ACC112 (cell line): ENCODE results near the gene EPHA3.

Experiments
- H2AFZ ChIP-seq: fragments of 200-600 bp; sonication (generic); one replicate; pipeline ENCODE4 v1.6.0; 2017; ENCODE audit warnings: antibody characterized with exemption, low read length; ENCODE audit not compliant: unreplicated experiment
- H3K27ac ChIP-seq: fragments of 200-600 bp; sonication (generic); 2 replicates; pipeline ENCODE4 v1.5.1; 2014; ENCODE audit warnings: low read depth, mild to moderate bottlenecking, antibody characterized with exemption, low read length, moderate library complexity
- H3K27me3 ChIP-seq: fragments of 200-600 bp; sonication (generic); 2 replicates; pipeline ENCODE4 v1.6.1; 2014; ENCODE audit warnings: mild to moderate bottlenecking, antibody characterized with exemption, low read length, moderate library complexity, mixed read lengths; ENCODE audit not compliant: insufficient read depth
- H3K36me3 ChIP-seq: fragments of 200-600 bp; sonication (generic); 2 replicates; pipeline ENCODE4 v1.6.1; 2016; ENCODE audit warnings: mild to moderate bottlenecking, antibody characterized with exemption, low read length, moderate library complexity, mixed read lengths; ENCODE audit not compliant: insufficient read depth
- H3K4me1 ChIP-seq: fragments of 200-600 bp; sonication (generic); one replicate; pipeline ENCODE4 v1.6.1; 2016; ENCODE audit warnings: low read length, mixed read lengths; ENCODE audit not compliant: insufficient read depth, unreplicated experiment, control insufficient read depth
- H3K4me3 ChIP-seq: fragments of 200-600 bp; sonication (generic); 2 replicates; pipeline ENCODE4 v1.5.1; 2014; ENCODE audit warnings: mild to moderate bottlenecking, low read depth, low read length
- H3K79me2 ChIP-seq: fragments of 200-600 bp; sonication (generic); one replicate; pipeline ENCODE4 v1.6.0; 2016; ENCODE audit warnings: low read length; ENCODE audit not compliant: control insufficient read depth, unreplicated experiment, insufficient read depth

Gene EPHA3

GRCh38 chr3:89179355-89180001, 72.1 kb downstream of the EPHA3 start:
- Histone ChIP-seq H3K4me1 (peaks cover 19% of the 10 kb centered on the region), H3K4me3 (peak overlapping the region; percentile 54), H3K79me2 (no peaks in the 10 kb centered on the region), H3K36me3 (no peaks in the 10 kb centered on the region), H2AFZ (no peak overlapping the region), H3K27me3 (no peaks in the 10 kb centered on the region), H3K27ac (peak overlapping the region; percentile 43; the same call in 1 of the 2 replicates)

GRCh38 chr3:89180334-89180733, 72.9 kb downstream of the EPHA3 start:
- no peaks in the 10 kb centered on the region for H3K79me2 ChIP-seq
- no peaks in the 10 kb centered on the region for H3K27me3 ChIP-seq
- H3K4me1 ChIP-seq = peaks cover 19% of the 10 kb centered on the region
- no peak overlapping the region for H3K27ac ChIP-seq
- H3K36me3 ChIP-seq = no peaks in the 10 kb centered on the region
- peak overlapping the region; percentile 54 for H3K4me3 ChIP-seq
- no peak overlapping the region for H2AFZ ChIP-seq

- H3K4me1 ChIP-seq = peaks cover 19% of the 10 kb centered on the region
- H3K27me3 ChIP-seq = no peaks in the 10 kb centered on the region
- H3K79me2 ChIP-seq = no peaks in the 10 kb centered on the region
- H3K36me3 ChIP-seq = no peaks in the 10 kb centered on the region
- no peak overlapping the region for H3K27ac ChIP-seq
- no peak overlapping the region for H3K4me3 ChIP-seq
- no peak overlapping the region for H2AFZ ChIP-seq
Measured at GRCh38 chr3:89182056-89182455, 74.6 kb downstream of the EPHA3 start.

- Histone ChIP-seq H2AFZ (no peak overlapping the region), H3K79me2 (no peaks in the 10 kb centered on the region), H3K36me3 (no peaks in the 10 kb centered on the region), H3K4me3 (no peak overlapping the region), H3K27ac (no peak overlapping the region), H3K27me3 (no peaks in the 10 kb centered on the region), H3K4me1 (peaks cover 14% of the 10 kb centered on the region)
Measured at GRCh38 chr3:89184151-89184995, 77.0 kb downstream of the EPHA3 start.

- no peak overlapping the region for H3K4me3 ChIP-seq
- no peaks in the 10 kb centered on the region for H3K36me3 ChIP-seq
Measured at GRCh38 chr3:89186456-89186855, 79.0 kb downstream of the EPHA3 start.

GRCh38 chr3:89198591-89198990, 91.2 kb downstream of the EPHA3 start:
- Histone ChIP-seq H3K79me2 (no peaks in the 10 kb centered on the region), H3K4me1 (no peaks in the 10 kb centered on the region), H3K27ac (no peak overlapping the region), H3K27me3 (no peaks in the 10 kb centered on the region), H3K36me3 (no peaks in the 10 kb centered on the region), H2AFZ (no peak overlapping the region), H3K4me3 (no peak overlapping the region)

More at GRCh38 chr3:89186456-89186855, 79.0 kb downstream of the EPHA3 start:
- Histone ChIP-seq H3K27me3 (no peaks in the 10 kb centered on the region), H3K79me2 (no peaks in the 10 kb centered on the region), H2AFZ (no peak overlapping the region), H3K27ac (no peak overlapping the region), H3K4me1 (no peaks in the 10 kb centered on the region)

- H3K27me3 ChIP-seq = no peaks in the 10 kb centered on the region
- H2AFZ ChIP-seq = no peak overlapping the region
- no peak overlapping the region for H3K27ac ChIP-seq
- H3K4me1 ChIP-seq = peaks cover 8% of the 10 kb centered on the region
- H3K4me3 ChIP-seq = no peak overlapping the region
- H3K36me3 ChIP-seq = 0 out of 2 replicates have a peak, but pooled peaks cover 5% of the 10 kb centered on the region
- H3K79me2 ChIP-seq = peaks cover 2% of the 10 kb centered on the region
Measured at GRCh38 chr3:89212619-89213018, 105.2 kb downstream of the EPHA3 start.

- H3K79me2 ChIP-seq = peaks cover 2% of the 10 kb centered on the region
- peak overlapping the region; percentile 25 for H3K27ac ChIP-seq
- H3K36me3 ChIP-seq = no peaks in the 10 kb centered on the region
- peak overlapping the region; percentile 73 for H3K4me3 ChIP-seq
- H2AFZ ChIP-seq = peak overlapping the region; percentile 78
- H3K27me3 ChIP-seq = no peaks in the 10 kb centered on the region
- peaks cover 8% of the 10 kb centered on the region for H3K4me1 ChIP-seq
Measured at GRCh38 chr3:89216016-89216739, 108.8 kb downstream of the EPHA3 start.

- peaks cover 2% of the 10 kb centered on the region for H3K79me2 ChIP-seq
- H3K4me3 ChIP-seq = peak overlapping the region; percentile 73
- H3K4me1 ChIP-seq = peaks cover 8% of the 10 kb centered on the region
- H3K27me3 ChIP-seq = no peaks in the 10 kb centered on the region
- peak overlapping the region; percentile 25 for H3K27ac ChIP-seq
- no peaks in the 10 kb centered on the region for H3K36me3 ChIP-seq
- H2AFZ ChIP-seq = peak overlapping the region; percentile 78
Measured at GRCh38 chr3:89217148-89217685, 109.8 kb downstream of the EPHA3 start.

- peaks cover 9% of the 10 kb centered on the region for H3K4me1 ChIP-seq
- H3K79me2 ChIP-seq = no peaks in the 10 kb centered on the region
- H3K27ac ChIP-seq = no peak overlapping the region
- H3K36me3 ChIP-seq = no peaks in the 10 kb centered on the region
- no peaks in the 10 kb centered on the region for H3K27me3 ChIP-seq
- H2AFZ ChIP-seq = no peak overlapping the region
- H3K4me3 ChIP-seq = no peak overlapping the region
Measured at GRCh38 chr3:89221924-89222323, 114.5 kb downstream of the EPHA3 start.
